ENCODE data around the gene SDHD. TPM values are rescaled to one million over a fixed set of nuclear protein-coding genes. Genes with fewer than 3 reads are reported as not detected.

SDHD gene
- polyA plus RNA-seq, 1 of the 3 experiments (the other 2 are of a cell fraction), result 169 TPM

DNA sequence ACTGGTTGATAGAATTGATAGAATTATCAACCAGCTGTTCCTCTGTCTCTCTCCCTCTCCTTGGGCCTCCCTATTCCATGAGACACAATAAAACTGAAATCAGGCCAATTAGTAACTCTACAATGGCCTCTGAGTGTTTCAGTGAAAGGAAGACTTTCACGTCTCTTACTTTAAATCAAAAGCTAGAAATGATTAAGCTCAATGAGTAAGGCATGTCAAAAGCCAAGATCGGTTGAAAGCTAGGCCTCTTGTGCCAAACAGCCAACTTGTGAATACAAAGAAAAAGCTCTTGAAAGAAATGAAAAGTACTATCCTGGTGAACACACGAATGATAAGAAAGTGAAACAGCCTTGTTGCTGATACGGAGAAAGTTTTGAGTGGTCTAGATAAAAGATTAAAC is 29.5 kb upstream of the SDHD start:
- H3K27me3 ChIP-seq (ENCODE audit: insufficient read depth), result no peaks in the 10 kb centered on the region
- no peaks in the 10 kb centered on the region for H3K79me2 ChIP-seq (ENCODE audit: insufficient read depth)
- ChIA-PET CTCF (interaction anchor here (0.8 kb wide), 1 partner anchor 17 kb away, joined by 3 read pairs; the partner anchor contains the start of genes NKAPD1 and PIH1D2), POLR2A (no interaction called here)
- TF ChIP-seq SIN3A (IDR thresholded peaks at IDR 0.05; ENCODE audit: borderline replicate concordance, low read depth, low read length) (no peak), TEAD4 (IDR thresholded peaks at IDR 0.05; ENCODE audit: borderline replicate concordance, insufficient read depth) (no peak), POLR2AphosphoS5 (IDR thresholded peaks at IDR 0.05; ENCODE audit: low read depth, low read length) (no peak), TCF12 (IDR thresholded peaks at IDR 0.05) (no peak), GABPA (IDR thresholded peaks at IDR 0.05; ENCODE audit: low read depth) (no peak), MEF2A (IDR thresholded peaks at IDR 0.05; ENCODE audit: borderline replicate concordance, low read depth) (no peak)
- peaks cover 6% of the 10 kb centered on the region for H3F3A ChIP-seq (replicated peaks; ENCODE audit: insufficient read depth)
- no peak for DNase-seq
- H2AFZ ChIP-seq (ENCODE audit: low read depth), result no peak overlapping the region
- H3K9me2 ChIP-seq, result no peaks in the 10 kb centered on the region
- 93% methylated on average over 4 of the region's 4 CpGs for WGBS (ENCODE audit: low lambda C conversion rate)
- H3K4me3 ChIP-seq (ENCODE audit: low read depth in 2 of 2, low read length in 1 of 2), result no peak overlapping the region
- no peaks in the 10 kb centered on the region for H3K4me1 ChIP-seq (ENCODE audit: control insufficient read depth in 1 of 2, insufficient read depth in 2 of 2, low read depth in 1 of 2, low read length in 1 of 2)
- H3K36me3 ChIP-seq (replicated peaks in 1 of 2; ENCODE audit: control insufficient read depth in 1 of 2, insufficient read depth in 2 of 2, low read length in 1 of 2), result peaks cover 57 to 67% of the 10 kb centered on the region in 2 experiments
- no peak overlapping the region for H3K4me2 ChIP-seq
- no peaks in the 10 kb centered on the region for H4K20me1 ChIP-seq (ENCODE audit: insufficient read depth)
- no peaks in the 10 kb centered on the region for H3K9me3 ChIP-seq
- no peak overlapping the region for H3K27ac ChIP-seq (ENCODE audit: low read depth in 2 of 2, low read length in 1 of 2)
- no peak overlapping the region for H3K9ac ChIP-seq

DNA sequence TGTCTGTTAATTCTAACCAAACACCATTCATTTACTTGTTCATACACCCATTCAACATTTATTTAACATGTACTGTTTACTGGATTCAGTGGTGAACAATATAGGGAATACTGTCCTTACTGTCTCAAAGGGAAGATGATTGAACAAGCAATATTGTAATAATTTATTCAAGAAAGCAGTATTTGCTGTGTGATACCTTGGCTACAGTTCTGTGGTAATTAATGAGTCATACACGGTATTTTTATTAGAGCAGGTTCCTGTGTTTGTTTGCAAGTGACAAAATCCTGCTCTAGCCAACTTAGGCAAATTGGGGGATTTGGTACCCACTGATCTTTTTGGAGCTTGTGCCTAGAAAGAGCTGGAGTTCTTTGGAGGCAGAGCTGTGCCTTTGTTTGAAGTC is 28.6 kb upstream of the SDHD start:
- ChIA-PET CTCF (no interaction called here), POLR2A (no interaction called here)
- Histone ChIP-seq H3K4me2 (no peak overlapping the region), H3K9ac (no peak overlapping the region), H4K20me1 (ENCODE audit: insufficient read depth) (no peaks in the 10 kb centered on the region), H3K27me3 (ENCODE audit: insufficient read depth) (no peaks in the 10 kb centered on the region), H3K4me1 (ENCODE audit: control insufficient read depth in 1 of 2, insufficient read depth in 2 of 2, low read depth in 1 of 2, low read length in 1 of 2) (no peaks in the 10 kb centered on the region), H3K79me2 (ENCODE audit: insufficient read depth) (no peaks in the 10 kb centered on the region), H3K9me3 (no peaks in the 10 kb centered on the region), H3K36me3 (replicated peaks in 1 of 2; ENCODE audit: control insufficient read depth in 1 of 2, insufficient read depth in 2 of 2, low read length in 1 of 2) (peaks cover 61 to 70% of the 10 kb centered on the region in 2 experiments), H3K27ac (ENCODE audit: low read depth in 2 of 2, low read length in 1 of 2) (no peak overlapping the region), H3K4me3 (ENCODE audit: low read depth in 2 of 2, low read length in 1 of 2) (no peak overlapping the region), H3F3A (replicated peaks; ENCODE audit: insufficient read depth) (peaks cover 7% of the 10 kb centered on the region), H2AFZ (ENCODE audit: low read depth) (no peak overlapping the region), H3K9me2 (no peaks in the 10 kb centered on the region)
- WGBS (ENCODE audit: low lambda C conversion rate), result 65% methylated on average over 1 of the region's 1 CpG
- TF ChIP-seq SIN3A (IDR thresholded peaks at IDR 0.05; ENCODE audit: borderline replicate concordance, low read depth, low read length), result no peak
- TF ChIP-seq, protein P1, sequence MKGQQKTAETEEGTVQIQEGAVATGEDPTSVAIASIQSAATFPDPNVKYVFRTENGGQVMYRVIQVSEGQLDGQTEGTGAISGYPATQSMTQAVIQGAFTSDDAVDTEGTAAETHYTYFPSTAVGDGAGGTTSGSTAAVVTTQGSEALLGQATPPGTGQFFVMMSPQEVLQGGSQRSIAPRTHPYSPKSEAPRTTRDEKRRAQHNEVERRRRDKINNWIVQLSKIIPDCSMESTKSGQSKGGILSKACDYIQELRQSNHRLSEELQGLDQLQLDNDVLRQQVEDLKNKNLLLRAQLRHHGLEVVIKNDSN (IDR thresholded peaks at IDR 0.05; ENCODE audit: borderline replicate concordance, low read depth), result no peak
- TF ChIP-seq, protein P2, sequence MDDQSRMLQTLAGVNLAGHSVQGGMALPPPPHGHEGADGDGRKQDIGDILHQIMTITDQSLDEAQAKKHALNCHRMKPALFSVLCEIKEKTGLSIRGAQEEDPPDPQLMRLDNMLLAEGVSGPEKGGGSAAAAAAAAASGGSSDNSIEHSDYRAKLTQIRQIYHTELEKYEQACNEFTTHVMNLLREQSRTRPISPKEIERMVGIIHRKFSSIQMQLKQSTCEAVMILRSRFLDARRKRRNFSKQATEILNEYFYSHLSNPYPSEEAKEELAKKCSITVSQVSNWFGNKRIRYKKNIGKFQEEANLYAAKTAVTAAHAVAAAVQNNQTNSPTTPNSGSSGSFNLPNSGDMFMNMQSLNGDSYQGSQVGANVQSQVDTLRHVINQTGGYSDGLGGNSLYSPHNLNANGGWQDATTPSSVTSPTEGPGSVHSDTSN (IDR thresholded peaks at IDR 0.05), result no peak
- no peak for DNase-seq

DNA sequence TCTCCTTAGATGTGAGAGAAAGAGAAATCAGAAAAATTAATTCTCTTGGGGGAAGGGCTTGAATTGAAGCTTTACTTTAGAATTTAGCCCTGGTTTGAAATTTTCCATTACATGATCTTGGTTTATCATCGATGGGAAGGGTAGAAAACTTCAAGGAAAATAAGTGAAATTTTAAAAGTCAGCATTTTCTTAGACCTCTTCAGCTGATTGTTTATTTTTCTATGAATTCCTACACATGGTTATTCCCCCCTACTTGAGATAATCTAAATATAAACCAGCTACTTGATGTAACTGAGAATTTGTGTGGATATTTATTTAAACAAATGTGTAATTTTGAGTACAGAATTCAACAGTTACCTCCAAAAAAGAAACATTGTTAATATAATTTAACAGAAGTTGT is 23.8 kb upstream of the SDHD start:
- no peak for TF ChIP-seq ELF1 (IDR thresholded peaks at IDR 0.05)
- no peak for TF ChIP-seq NRF1 (IDR thresholded peaks at IDR 0.05; ENCODE audit: low read depth, low read length)
- no peak for TF ChIP-seq TEAD4 (IDR thresholded peaks at IDR 0.05; ENCODE audit: borderline replicate concordance, insufficient read depth)
- no peak for TF ChIP-seq TCF12 (IDR thresholded peaks at IDR 0.05)
- TF ChIP-seq RAD21 (IDR thresholded peaks at IDR 0.05; ENCODE audit: low read length), result no peak
- no peak for TF ChIP-seq SIN3A (IDR thresholded peaks at IDR 0.05; ENCODE audit: borderline replicate concordance, low read depth, low read length)
- TF ChIP-seq, protein P3, sequence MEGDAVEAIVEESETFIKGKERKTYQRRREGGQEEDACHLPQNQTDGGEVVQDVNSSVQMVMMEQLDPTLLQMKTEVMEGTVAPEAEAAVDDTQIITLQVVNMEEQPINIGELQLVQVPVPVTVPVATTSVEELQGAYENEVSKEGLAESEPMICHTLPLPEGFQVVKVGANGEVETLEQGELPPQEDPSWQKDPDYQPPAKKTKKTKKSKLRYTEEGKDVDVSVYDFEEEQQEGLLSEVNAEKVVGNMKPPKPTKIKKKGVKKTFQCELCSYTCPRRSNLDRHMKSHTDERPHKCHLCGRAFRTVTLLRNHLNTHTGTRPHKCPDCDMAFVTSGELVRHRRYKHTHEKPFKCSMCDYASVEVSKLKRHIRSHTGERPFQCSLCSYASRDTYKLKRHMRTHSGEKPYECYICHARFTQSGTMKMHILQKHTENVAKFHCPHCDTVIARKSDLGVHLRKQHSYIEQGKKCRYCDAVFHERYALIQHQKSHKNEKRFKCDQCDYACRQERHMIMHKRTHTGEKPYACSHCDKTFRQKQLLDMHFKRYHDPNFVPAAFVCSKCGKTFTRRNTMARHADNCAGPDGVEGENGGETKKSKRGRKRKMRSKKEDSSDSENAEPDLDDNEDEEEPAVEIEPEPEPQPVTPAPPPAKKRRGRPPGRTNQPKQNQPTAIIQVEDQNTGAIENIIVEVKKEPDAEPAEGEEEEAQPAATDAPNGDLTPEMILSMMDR (IDR thresholded peaks at IDR 0.05), result no peak
- Histone ChIP-seq H3K4me1 (ENCODE audit: control insufficient read depth in 1 of 2, insufficient read depth in 2 of 2, low read depth in 1 of 2, low read length in 1 of 2) (no peaks in the 10 kb centered on the region), H3K9ac (no peak overlapping the region), H2AFZ (ENCODE audit: low read depth) (no peak overlapping the region), H3K4me3 (ENCODE audit: low read depth in 2 of 2, low read length in 1 of 2) (no peak overlapping the region), H3K4me2 (no peak overlapping the region), H4K20me1 (ENCODE audit: insufficient read depth) (no peaks in the 10 kb centered on the region), H3F3A (replicated peaks; ENCODE audit: insufficient read depth) (peaks cover 11% of the 10 kb centered on the region), H3K27ac (ENCODE audit: low read depth in 2 of 2, low read length in 1 of 2) (no peak overlapping the region), H3K9me3 (no peaks in the 10 kb centered on the region), H3K79me2 (ENCODE audit: insufficient read depth) (no peaks in the 10 kb centered on the region), H3K27me3 (ENCODE audit: insufficient read depth) (no peaks in the 10 kb centered on the region), H3K9me2 (no peaks in the 10 kb centered on the region), H3K36me3 (replicated peaks in 1 of 2; ENCODE audit: control insufficient read depth in 1 of 2, insufficient read depth in 2 of 2, low read length in 1 of 2) (peaks cover 39 to 50% of the 10 kb centered on the region in 2 experiments)
- no peak for DNase-seq
- POLR2A ChIA-PET, result no interaction called here
- CTCF ChIA-PET, result interaction anchor here (0.6 kb wide), 1 partner anchor 51 kb away, joined by 3 read pairs; no protein-coding TSS in a partner anchor
- 60% methylated on average over 1 of the region's 1 CpG for WGBS (ENCODE audit: low lambda C conversion rate)
